ENCODE results near the gene ULBP3.

ULBP3 gene

GRCh38 chr6:150083839-150084238, 14.9 kb upstream of the ULBP3 start:
- H3F3A ChIP-seq (ENCODE audit: insufficient read depth, low read length), result no peaks in the 10 kb centered on the region
- no peak overlapping the region for H3K4me3 ChIP-seq (ENCODE audit: low read depth, low read length, poor library complexity, severe bottlenecking)
- H3K36me3 ChIP-seq (ENCODE audit: insufficient read depth, low read length), result no peaks in the 10 kb centered on the region
- H2AFZ ChIP-seq (ENCODE audit: low read length), result no peak overlapping the region
- H3K4me1 ChIP-seq (ENCODE audit: insufficient read depth, low read length, severe bottlenecking), result no peaks in the 10 kb centered on the region
- no peaks in the 10 kb centered on the region for H3K79me2 ChIP-seq (ENCODE audit: insufficient read depth, low read length)
- H3K9me3 ChIP-seq (ENCODE audit: low read length), result no peaks in the 10 kb centered on the region
- no peaks in the 10 kb centered on the region for H4K20me1 ChIP-seq (ENCODE audit: insufficient read depth, low read length)
- H3K4me2 ChIP-seq (ENCODE audit: low read length), result no peak overlapping the region
- H3K27ac ChIP-seq (ENCODE audit: low read depth, low read length, poor library complexity, severe bottlenecking), result no peak overlapping the region
- TF ChIP-seq CTCF (IDR thresholded peaks at IDR 0.05; ENCODE audit: low read length) (no peak), EZH2 (IDR thresholded peaks at IDR 0.05; ENCODE audit: borderline replicate concordance, low read length) (no peak)
- no peak overlapping the region for H3K9ac ChIP-seq (ENCODE audit: low read length)
- no peaks in the 10 kb centered on the region for H3K9me2 ChIP-seq (ENCODE audit: low read depth, low read length)
- no peaks in the 10 kb centered on the region; the same call in 1 of the 2 replicates for H3K27me3 ChIP-seq (ENCODE audit: insufficient read depth, low read length)

GRCh38 chr6:150081702-150082101, 12.8 kb upstream of the ULBP3 start:
- no peaks in the 10 kb centered on the region for H3F3A ChIP-seq (ENCODE audit: insufficient read depth, low read length)
- no peaks in the 10 kb centered on the region for H4K20me1 ChIP-seq (ENCODE audit: insufficient read depth, low read length)
- TF ChIP-seq CTCF (IDR thresholded peaks at IDR 0.05; ENCODE audit: low read length), result no peak
- no peak for TF ChIP-seq EZH2 (IDR thresholded peaks at IDR 0.05; ENCODE audit: borderline replicate concordance, low read length)
- no peak overlapping the region for H3K27ac ChIP-seq (ENCODE audit: low read depth, low read length, poor library complexity, severe bottlenecking)
- no peaks in the 10 kb centered on the region for H3K9me3 ChIP-seq (ENCODE audit: low read length)
- H3K9me2 ChIP-seq (ENCODE audit: low read depth, low read length), result no peaks in the 10 kb centered on the region
- H3K36me3 ChIP-seq (ENCODE audit: insufficient read depth, low read length), result no peaks in the 10 kb centered on the region
- no peaks in the 10 kb centered on the region for H3K4me1 ChIP-seq (ENCODE audit: insufficient read depth, low read length, severe bottlenecking)
- no peak overlapping the region for H3K4me3 ChIP-seq (ENCODE audit: low read depth, low read length, poor library complexity, severe bottlenecking)
- no peak overlapping the region for H3K9ac ChIP-seq (ENCODE audit: low read length)
- H3K4me2 ChIP-seq (ENCODE audit: low read length), result no peak overlapping the region
- H3K27me3 ChIP-seq (ENCODE audit: insufficient read depth, low read length), result no peaks in the 10 kb centered on the region
- H3K79me2 ChIP-seq (ENCODE audit: insufficient read depth, low read length), result no peaks in the 10 kb centered on the region
- no peak overlapping the region for H2AFZ ChIP-seq (ENCODE audit: low read length)

GRCh38 chr6:150079604-150080003, 10.7 kb upstream of the ULBP3 start:
- Histone ChIP-seq H3K9me3 (ENCODE audit: low read length) (no peaks in the 10 kb centered on the region), H3K4me1 (ENCODE audit: insufficient read depth, low read length, severe bottlenecking) (no peaks in the 10 kb centered on the region), H3K4me3 (ENCODE audit: low read depth, low read length, poor library complexity, severe bottlenecking) (no peak overlapping the region), H3K9me2 (ENCODE audit: low read depth, low read length) (no peaks in the 10 kb centered on the region), H3K79me2 (ENCODE audit: insufficient read depth, low read length) (no peaks in the 10 kb centered on the region), H4K20me1 (ENCODE audit: insufficient read depth, low read length) (no peaks in the 10 kb centered on the region), H3K27me3 (ENCODE audit: insufficient read depth, low read length) (no peaks in the 10 kb centered on the region), H3K27ac (ENCODE audit: low read depth, low read length, poor library complexity, severe bottlenecking) (no peak overlapping the region), H3K9ac (ENCODE audit: low read length) (no peak overlapping the region), H3K4me2 (ENCODE audit: low read length) (no peak overlapping the region), H3K36me3 (ENCODE audit: insufficient read depth, low read length) (no peaks in the 10 kb centered on the region), H3F3A (ENCODE audit: insufficient read depth, low read length) (no peaks in the 10 kb centered on the region), H2AFZ (ENCODE audit: low read length) (no peak overlapping the region)
- no peak for TF ChIP-seq CTCF (IDR thresholded peaks at IDR 0.05; ENCODE audit: low read length)
- no peak for TF ChIP-seq EZH2 (IDR thresholded peaks at IDR 0.05; ENCODE audit: borderline replicate concordance, low read length)
